K562 (cell line): Measurements from ENCODE around the gene POLN. TPM values are rescaled to one million over a fixed set of nuclear protein-coding genes. Genes with fewer than 3 reads are reported as not detected.

Experiments used
- ATAC-seq: fragments of 200-7000 bp; cut with Tn5 transposase; 3 replicates; pipeline ENCODE4 v1.9.1; 2020; ENCODE audit warnings: moderate library complexity
- BruUV-seq: library from RNA; stranded (reverse); fragments of 400-500 nt; replicated peaks from 2 replicates; lab custom pipeline; 2021; lab: Mats Ljungman, UMichigan
- CTCF ChIA-PET: fragments of 300-600 bp; formaldehyde crosslinking; extraction: SDS; loops from one replicate; lab custom pipeline; 2021; ENCODE audit warnings: low intra/inter-chr PET ratio; lab: Yijun Ruan, JAX
- POLR2A ChIA-PET: fragments of 300-600, 350-650 bp; sonication (Branson Sonifier 250); formaldehyde crosslinking; extraction: SDS; loops from one replicate; lab custom pipeline; 2021; ENCODE audit warnings: antibody characterized with exemption, inconsistent platforms; lab: Yijun Ruan, JAX
- DNase-seq, 4 experiments: peaks; one replicate each; pipeline versions ENCODE4 v3.0.0 to v3.0.0-alpha.2; 2011 to 2018; ENCODE audit warnings: low spot score in 3 of 4, mixed read lengths in 3 of 4; ENCODE audit errors: extremely low read depth in 1 of 4
- FAIRE-seq: peaks from 2 replicates; lab custom pipeline; 2011; peaks lifted over from hg19 to GRCh38; lab: Jason Lieb, UNC
- H2AFZ ChIP-seq: 2 replicates; pipeline ENCODE4 v1.6.0; 2011; ENCODE audit warnings: low read depth, low read length, control low read depth, inconsistent platforms
- H3K27ac ChIP-seq: fragments of 200-600 bp; 3 replicates; pipeline ENCODE4 v1.8.0; 2011; ENCODE audit warnings: low read depth, mild to moderate bottlenecking, control low read depth, inconsistent platforms, low read length, moderate library complexity, mixed read lengths; ENCODE audit errors: extremely low read depth
- H3K27me3 ChIP-seq, 2 experiments: fragments of 300-600 bp in 1 of 2; 2 replicates in 1 of 2; 3 replicates in 1 of 2; pipeline versions ENCODE4 v1.6.0 to v1.8.0; 2011; ENCODE audit warnings: inconsistent platforms in 2 of 2, low read length in 2 of 2, mild to moderate bottlenecking in 1 of 2, mixed read lengths in 1 of 2, moderate library complexity in 1 of 2; ENCODE audit not compliant: control insufficient read depth in 2 of 2, insufficient read depth in 2 of 2
- H3K36me3 ChIP-seq: fragments of 300-600 bp; 3 replicates; pipeline ENCODE4 v1.8.0; 2011; ENCODE audit warnings: mild to moderate bottlenecking, low read length, inconsistent platforms; ENCODE audit not compliant: control insufficient read depth, insufficient read depth
- H3K4me1 ChIP-seq, 2 experiments: fragments of 200-600 bp in 1 of 2; replicated peaks in 1 of 2; 2 replicates in 1 of 2; 3 replicates in 1 of 2; pipeline versions ENCODE4 v1.5.1 to v1.8.0; 2011; ENCODE audit warnings: inconsistent platforms in 2 of 2, low read length in 2 of 2, mild to moderate bottlenecking in 1 of 2, mixed read lengths in 1 of 2, moderate library complexity in 1 of 2; ENCODE audit not compliant: control insufficient read depth in 2 of 2, insufficient read depth in 2 of 2
- H3K4me2 ChIP-seq: 2 replicates; pipeline ENCODE4 v1.6.1; 2011; ENCODE audit warnings: low read length, control low read depth, inconsistent platforms, mixed read lengths; ENCODE audit not compliant: insufficient read depth
- H3K4me3 ChIP-seq: fragments of 200-600 bp; sonication (generic), shearing (Covaris generic); 2 replicates; pipeline ENCODE4 v1.5.1; 2016; ENCODE audit warnings: control low read depth, inconsistent platforms
- H3K79me2 ChIP-seq: fragments of 200-600 bp; 3 replicates; pipeline ENCODE4 v1.8.0; 2011; ENCODE audit warnings: low read length, inconsistent platforms; ENCODE audit not compliant: control insufficient read depth, insufficient read depth
- H3K9ac ChIP-seq, 2 experiments: 2 replicates each; pipeline versions ENCODE4 v1.6.0 to v1.6.1; 2011; ENCODE audit warnings: low read depth in 2 of 2, low read length in 2 of 2, control low read depth in 1 of 2, inconsistent platforms in 1 of 2, mild to moderate bottlenecking in 1 of 2, mixed read lengths in 1 of 2; ENCODE audit not compliant: insufficient read depth in 1 of 2
- H3K9me1 ChIP-seq: one replicate; pipeline ENCODE4 v1.6.0; 2011; ENCODE audit warnings: inconsistent platforms, mild to moderate bottlenecking, low read length, moderate library complexity; ENCODE audit not compliant: control insufficient read depth, insufficient read depth
- H3K9me3 ChIP-seq: replicated peaks from 2 replicates; pipeline ENCODE4 v1.5.1; 2011; ENCODE audit warnings: low read depth, low read length, inconsistent platforms; ENCODE audit not compliant: control insufficient read depth, insufficient read depth
- H4K20me1 ChIP-seq: replicated peaks from 2 replicates; pipeline ENCODE4 v1.6.1; 2011; ENCODE audit warnings: low read length, inconsistent platforms, mixed read lengths; ENCODE audit not compliant: control insufficient read depth, insufficient read depth
- BRF2 ChIP-seq: IDR thresholded peaks from 3 replicates; pipeline ENCODE4 v1.6.1; 2011; ENCODE audit warnings: borderline replicate concordance, mild to moderate bottlenecking; ENCODE audit not compliant: insufficient read length, insufficient read depth
- ETS1 ChIP-seq: conservative IDR thresholded peaks from 2 replicates; pipeline ENCODE4 v1.6.1; 2011; ENCODE audit warnings: low read depth, mild to moderate bottlenecking, low read length; ENCODE audit not compliant: control insufficient read depth
- GMEB1 ChIP-seq: fragments of 250-450 bp; sonication (Bioruptor Pico); IDR thresholded peaks from 2 replicates; pipeline ENCODE4 v1.4.0; 2020; ENCODE audit warnings: mild to moderate bottlenecking
- HNRNPLL ChIP-seq: fragments of 200-400 bp; formaldehyde crosslinking; IDR thresholded peaks from 2 replicates; pipeline ENCODE4 v1.6.1; 2017; ENCODE audit warnings: low read length, low read depth, mild to moderate bottlenecking; ENCODE audit not compliant: poor library complexity, severe bottlenecking
- MEF2A ChIP-seq: IDR thresholded peaks from 2 replicates; pipeline ENCODE4 v1.6.1; 2011; ENCODE audit warnings: low read depth, mild to moderate bottlenecking, low read length, moderate library complexity; ENCODE audit not compliant: control insufficient read depth
- MLLT1 ChIP-seq, 2 experiments: fragments of 450-650 bp; IDR thresholded peaks; 2 replicates each; pipeline ENCODE4 v1.6.1; 2016
- NFE2L1 ChIP-seq: fragments of 450-650 bp; IDR thresholded peaks from 2 replicates; pipeline ENCODE4 v1.6.1; 2016; ENCODE audit warnings: missing genetic modification characterization, low read depth, mild to moderate bottlenecking, missing compliant biosample characterization, moderate library complexity, borderline replicate concordance
- PCBP1 ChIP-seq: fragments of 200-400 bp; formaldehyde crosslinking; IDR thresholded peaks from 2 replicates; pipeline ENCODE4 v1.6.1; 2018; ENCODE audit warnings: mild to moderate bottlenecking, low read depth, low read length; ENCODE audit not compliant: poor library complexity, severe bottlenecking
- POLR2B ChIP-seq: fragments of 450-650 bp; IDR thresholded peaks from 2 replicates; pipeline ENCODE4 v1.6.1; 2018; ENCODE audit warnings: low read depth; ENCODE audit not compliant: partially characterized antibody
- RHOXF2B ChIP-seq: fragments of 250-450 bp; sonication (Bioruptor Pico); conservative IDR thresholded peaks from 2 replicates; pipeline ENCODE4 v1.5.1; 2021
- SETDB1 ChIP-seq: IDR thresholded peaks from one replicate; pipeline ENCODE4 v1.6.1; 2012; ENCODE audit warnings: low read length, control low read depth, inconsistent platforms
- TAF9B ChIP-seq: fragments of 450-650 bp; IDR thresholded peaks from 2 replicates; pipeline ENCODE4 v1.6.1; 2018; ENCODE audit warnings: mild to moderate bottlenecking; ENCODE audit not compliant: partially characterized antibody
- THRA ChIP-seq: fragments of 450-650 bp; IDR thresholded peaks from 2 replicates; pipeline ENCODE4 v1.6.1; 2017; ENCODE audit warnings: mild to moderate bottlenecking, moderate library complexity
- U2AF2 ChIP-seq: fragments of 200-400 bp; formaldehyde crosslinking; optimal IDR thresholded peaks from 2 replicates; pipeline ENCODE3; 2017; ENCODE audit warnings: low read depth, mild to moderate bottlenecking, low read length
- ZNF121 ChIP-seq: sonication (generic); formaldehyde crosslinking; conservative IDR thresholded peaks from 2 replicates; pipeline ENCODE4 v1.8.0; 2022; ENCODE audit warnings: missing genetic modification reagents
- ZNF444 ChIP-seq: fragments of 250-450 bp; sonication (Bioruptor Pico); IDR thresholded peaks from 2 replicates; pipeline ENCODE4 v1.4.0; 2020; ENCODE audit warnings: mild to moderate bottlenecking, moderate library complexity
- WGBS: fragments of 100-300 bp; shearing (Covaris generic); methylation state at CpG from one replicate; pipeline ENCODE4 v1.1.6; 2016; ENCODE audit warnings: low coverage, mixed read lengths; ENCODE audit not compliant: insufficient coverage; ENCODE audit errors: missing lambda C conversion rate; 5-methylcytosine and 5-hydroxymethylcytosine counted together
- in situ Hi-C: fragments of 300-500 bp; cut with MboI; formaldehyde crosslinking; loops from 4 replicates; pipeline ENCODE4 v1.15.0; 2018; ENCODE audit warnings: inconsistent platforms, mixed read lengths
- intact Hi-C: fragments of 100-400 bp; cut with micrococcal nuclease; formaldehyde crosslinking; loops from 2 replicates; pipeline ENCODE4 v1.14.2; 2022
- polyA plus RNA-seq, 8 experiments: library from polyadenylated mRNA; depleted of rRNA in 4 of 8; stranded (reverse) in 5 of 8; unstranded in 3 of 8; fragments of >200 nt; fragmentation: Nextera tagmentation in 2 of 8; fragmentation: Illumina TruSeq in 1 of 8; extraction: Ambion mirVana in 2 of 8; extraction: Trizol in 1 of 8; gene quantifications; 2 replicates each; pipeline versions ENCODE4 v1.2.1 to v1.2.3, GENCODE V29; 2011 to 2014; ENCODE audit warnings: inconsistent platforms in 1 of 8, missing spikeins in 1 of 8
- total RNA-seq, 7 experiments: library from RNA; depleted of rRNA in 6 of 7; stranded (reverse); fragments of >200 nt in 6 of 7; fragmentation: Illumina TruSeq in 2 of 7; extraction: Trizol in 2 of 7; gene quantifications; 2 replicates each; pipeline versions ENCODE4 v1.2.1 to v1.2.3, GENCODE V29; 2011 to 2021; ENCODE audit warnings: low replicate concordance in 1 of 7

POLN gene
- total and polyA plus RNA-seq, 9 of the 15 experiments (the other 6 are each of a cell fraction or from before 2014, with no cell fraction given) = 0.08 to 0.91 (median 0.32) TPM

- WGBS = 68% methylated on average over 8 of the region's 9 CpGs
- no peak overlapping the region for H3K4me3 ChIP-seq
- peak overlapping the region in 1 of 2 experiments; percentile 24; a peak in 1 of 4 replicates for H3K9ac ChIP-seq
- in situ Hi-C loops = no loop called here
- H3K9me3 ChIP-seq = no peaks in the 10 kb centered on the region
- peaks cover 2% of the 10 kb centered on the region for H3K9me1 ChIP-seq
- no peak overlapping the region for H3K4me2 ChIP-seq
- CTCF ChIA-PET = no interaction called here
- no peak overlapping the region for H2AFZ ChIP-seq
- intact Hi-C loops = no loop called here
- no peaks in the 10 kb centered on the region for H3K27me3 ChIP-seq
- ATAC-seq (peak; percentile 23; the same call in 1 of the 3 replicates), DNase-seq (no peak), FAIRE-seq (no peak)
- no peaks in the 10 kb centered on the region for H3K79me2 ChIP-seq
- H3K27ac ChIP-seq = no peak overlapping the region
- BruUV-seq = no TSS peak
- H4K20me1 ChIP-seq = no peaks in the 10 kb centered on the region
- peaks cover 0 to 44% of the 10 kb centered on the region in 2 experiments; a peak in 2 of 5 replicates for H3K4me1 ChIP-seq
- no peaks in the 10 kb centered on the region for H3K36me3 ChIP-seq
- POLR2A ChIA-PET = interaction anchor here (0.7 to 1.5 kb wide), 4 partner anchors 9 to 22 kb away, joined by 3 to 5 read pairs (median 4); no protein-coding TSS in a partner anchor
- no peak for TF ChIP-seq THRA
- TF ChIP-seq MLLT1 (IDR thresholded peaks at IDR 0.05) = no peak
- no peak for TF ChIP-seq U2AF2
- no peak for TF ChIP-seq HNRNPLL
- no peak for TF ChIP-seq NFE2L1 (tag)
- no peak for TF ChIP-seq ETS1
- TF ChIP-seq RHOXF2B (CRISPR knock-in tag) = no peak
- no peak for TF ChIP-seq BRF2
- no peak for TF ChIP-seq MEF2A
- no peak for TF ChIP-seq POLR2B
- TF ChIP-seq ZNF444 = no peak
- TF ChIP-seq GMEB1 = no peak
- TF ChIP-seq TAF9B = no peak
- no peak for TF ChIP-seq SETDB1
- TF ChIP-seq PCBP1 = no peak
- TF ChIP-seq ZNF121 (CRISPR knock-in tag) = no peak
Observed at GRCh38 chr4:2290488-2290887, 48.6 kb upstream of the POLN start.
